GM19397 (cell line): ENCODE measurements around the gene NBAS.

Source experiments
- ATAC-seq: cut with Tn5 transposase; IDR thresholded peaks from one replicate; pipeline ENCODE4 v1.9.1; 2021; ENCODE audit warnings: mild to moderate bottlenecking, moderate library complexity; ENCODE audit not compliant: unreplicated experiment

Gene NBAS

GRCh38 chr2:15560988-15561573, at the start of gene NBAS:
TSS of gene NBAS (minus strand) at chr2:15561334. CDS start at chr2:15561304, 30 bp downstream.
- peak; percentile 84 for ATAC-seq

- no peak for ATAC-seq
Observed at GRCh38 chr2:15610430-15610952, 49.4 kb upstream of the NBAS start.

GRCh38 chr2:15609341-15610042, 48.4 kb upstream of the NBAS start:
- ATAC-seq = no peak

GRCh38 chr2:15608392-15608761, 47.2 kb upstream of the NBAS start:
- ATAC-seq = no peak

GRCh38 chr2:15607709-15608391, 46.7 kb upstream of the NBAS start:
- ATAC-seq = no peak

- ATAC-seq = no peak
Observed at GRCh38 chr2:15606481-15607441, 45.6 kb upstream of the NBAS start.

- no peak for ATAC-seq
Observed at GRCh38 chr2:15605721-15606120, 44.6 kb upstream of the NBAS start.

- ATAC-seq = no peak
Observed at GRCh38 chr2:15603948-15604347, 42.8 kb upstream of the NBAS start.

GRCh38 chr2:15603044-15603765, 42.1 kb upstream of the NBAS start:
- no peak for ATAC-seq

- no peak for ATAC-seq
Observed at GRCh38 chr2:15602393-15602792, 41.3 kb upstream of the NBAS start.

GRCh38 chr2:15601681-15602080, 40.5 kb upstream of the NBAS start:
- ATAC-seq = no peak

- no peak for ATAC-seq
Observed at GRCh38 chr2:15599994-15600393, 38.9 kb upstream of the NBAS start.

GRCh38 chr2:15596968-15597367, 35.8 kb upstream of the NBAS start:
- ATAC-seq = no peak

GRCh38 chr2:15596350-15596749, 35.2 kb upstream of the NBAS start:
- no peak for ATAC-seq

- ATAC-seq = no peak
Observed at GRCh38 chr2:15595936-15596335, 34.8 kb upstream of the NBAS start.

GRCh38 chr2:15595342-15595905, 34.3 kb upstream of the NBAS start:
- no peak for ATAC-seq

GRCh38 chr2:15594291-15595256, 33.4 kb upstream of the NBAS start:
- no peak for ATAC-seq

GRCh38 chr2:15593327-15593705, 32.2 kb upstream of the NBAS start:
- no peak for ATAC-seq
